Adrenal gland (tissue), 5 donors: ENCODE results near the gene HOXC9.

Source experiments
- POLR2A ChIP-seq, 2 donors: fragments of 450-650 bp; IDR thresholded peaks; one replicate each; pipeline ENCODE4 v1.6.1; 2017; ENCODE audit warnings: antibody characterized with exemption in 2 of 2, mild to moderate bottlenecking in 2 of 2, moderate library complexity in 1 of 2
- TF ChIP-seq, protein P1 (sequence below), 6 experiments: fragments of 450-650 bp in 4 of 6; fragments of 200-600 bp in 2 of 6; sonication (generic) in 1 of 6; IDR thresholded peaks; 1 replicate in 5 of 6; 2 replicates in 1 of 6; pipeline versions ENCODE4 v1.5.1 to v1.8.0; 2016 to 2021; ENCODE audit warnings: antibody characterized with exemption in 6 of 6, mild to moderate bottlenecking in 2 of 6, moderate library complexity in 1 of 6
- donor health status: DM: no; HTN: no; CAD: no.

GRCh38 chr12:54029529-54030441, 29.8 kb downstream of the HOXC9 start:
- TF ChIP-seq, protein P1, sequence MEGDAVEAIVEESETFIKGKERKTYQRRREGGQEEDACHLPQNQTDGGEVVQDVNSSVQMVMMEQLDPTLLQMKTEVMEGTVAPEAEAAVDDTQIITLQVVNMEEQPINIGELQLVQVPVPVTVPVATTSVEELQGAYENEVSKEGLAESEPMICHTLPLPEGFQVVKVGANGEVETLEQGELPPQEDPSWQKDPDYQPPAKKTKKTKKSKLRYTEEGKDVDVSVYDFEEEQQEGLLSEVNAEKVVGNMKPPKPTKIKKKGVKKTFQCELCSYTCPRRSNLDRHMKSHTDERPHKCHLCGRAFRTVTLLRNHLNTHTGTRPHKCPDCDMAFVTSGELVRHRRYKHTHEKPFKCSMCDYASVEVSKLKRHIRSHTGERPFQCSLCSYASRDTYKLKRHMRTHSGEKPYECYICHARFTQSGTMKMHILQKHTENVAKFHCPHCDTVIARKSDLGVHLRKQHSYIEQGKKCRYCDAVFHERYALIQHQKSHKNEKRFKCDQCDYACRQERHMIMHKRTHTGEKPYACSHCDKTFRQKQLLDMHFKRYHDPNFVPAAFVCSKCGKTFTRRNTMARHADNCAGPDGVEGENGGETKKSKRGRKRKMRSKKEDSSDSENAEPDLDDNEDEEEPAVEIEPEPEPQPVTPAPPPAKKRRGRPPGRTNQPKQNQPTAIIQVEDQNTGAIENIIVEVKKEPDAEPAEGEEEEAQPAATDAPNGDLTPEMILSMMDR (IDR thresholded peaks at IDR 0.05), result no peak
- no peak for TF ChIP-seq POLR2A (IDR thresholded peaks at IDR 0.05)
